CD4-positive, CD25-positive, alpha-beta regulatory T cell (primary cell): ENCODE measurements around the gene OPCML. TPM values are rescaled to one million over a fixed set of nuclear protein-coding genes. Genes with fewer than 3 reads are reported as not detected.

Experiments
- ATAC-seq, 2 donors: fragments of 150-1000 bp; cut with Tn5 transposase; one replicate each; pipeline ENCODE4 v1.10.0; 2021; ENCODE audit warnings: low read depth in 2 of 2, moderate number of reproducible peaks in 2 of 2, moderate library complexity in 1 of 2
- DNase-seq, 3 donors: peaks; one replicate each; pipeline versions ENCODE4 v3.0.0 to v3.0.0-alpha.2; 2012 to 2022; ENCODE audit warnings: mixed read lengths in 1 of 3
- H3K27ac ChIP-seq: one replicate; pipeline ENCODE4 v1.7.0; 2013; ENCODE audit warnings: mild to moderate bottlenecking, low read length; ENCODE audit not compliant: insufficient read depth, poor library complexity, severe bottlenecking
- H3K27me3 ChIP-seq: one replicate; pipeline ENCODE4 v1.7.0; 2013; ENCODE audit warnings: low read length; ENCODE audit not compliant: control insufficient read depth, insufficient read depth
- H3K36me3 ChIP-seq: one replicate; pipeline ENCODE4 v1.7.0; 2013; ENCODE audit warnings: mild to moderate bottlenecking, low read length, moderate library complexity; ENCODE audit not compliant: control insufficient read depth, insufficient read depth
- H3K4me1 ChIP-seq: 2 replicates; pipeline ENCODE4 v1.7.0; 2013; ENCODE audit warnings: mild to moderate bottlenecking, low read length; ENCODE audit not compliant: insufficient read depth, control insufficient read depth, poor library complexity, severe bottlenecking
- H3K4me3 ChIP-seq: one replicate; pipeline ENCODE4 v1.7.0; 2013; ENCODE audit warnings: low read depth, mild to moderate bottlenecking, low read length, moderate library complexity
- H3K9me3 ChIP-seq, 2 experiments: 1 replicate in 1 of 2; 2 replicates in 1 of 2; pipeline ENCODE4 v1.7.0; 2013; ENCODE audit warnings: low read length in 2 of 2, mild to moderate bottlenecking in 1 of 2, moderate library complexity in 1 of 2; ENCODE audit not compliant: control insufficient read depth in 2 of 2
- H3K27ac Mint-ChIP-seq, 3 donors: one replicate each; pipeline ENCODE4 v1.8.0; 2020 to 2022; ENCODE audit warnings: mild to moderate bottlenecking in 3 of 3, mixed read lengths in 3 of 3, moderate library complexity in 2 of 3
- H3K27me3 Mint-ChIP-seq: one replicate; pipeline ENCODE4 v1.8.0; 2022; ENCODE audit warnings: mild to moderate bottlenecking, mixed read lengths
- H3K36me3 Mint-ChIP-seq: one replicate; pipeline ENCODE4 v1.8.0; 2020; ENCODE audit warnings: mixed read lengths
- H3K4me1 Mint-ChIP-seq, 4 donors: one replicate each; pipeline ENCODE4 v1.8.0; 2020 to 2022; ENCODE audit warnings: mixed read lengths in 4 of 4, mild to moderate bottlenecking in 1 of 4
- H3K4me3 Mint-ChIP-seq, 4 donors: one replicate each; pipeline ENCODE4 v1.8.0; 2020 to 2022; ENCODE audit warnings: mild to moderate bottlenecking in 4 of 4, mixed read lengths in 4 of 4, moderate library complexity in 3 of 4
- H3K9me3 Mint-ChIP-seq, 7 donors: one replicate each; pipeline ENCODE4 v1.8.0; 2020 to 2022; ENCODE audit warnings: mixed read lengths in 7 of 7, mild to moderate bottlenecking in 3 of 7, moderate library complexity in 2 of 7
- polyA plus RNA-seq, 4 donors: library from polyadenylated mRNA; unstranded; fragments of 300-500 nt; fragmentation: Illumina TruSeq; gene quantifications; one replicate each; pipeline ENCODE4 v1.2.3, GENCODE V29; 2021
- total RNA-seq: library from RNA; stranded (reverse); gene quantifications from one replicate; pipeline ENCODE4 v1.2.3, GENCODE V29; 2022

Gene OPCML
- total and polyA plus RNA-seq, 5 donors from 2014 or later, result not detected

- no peak for ATAC-seq
Observed at GRCh38 chr11:133501643-133502539, 30.4 kb downstream of the OPCML start.

GRCh38 chr11:133500936-133501335 lies 31.4 kb downstream of the OPCML start:
- Histone ChIP-seq H3K4me1 (no peaks in the 10 kb centered on the region), H3K9me3 (no peaks in the 10 kb centered on the region), H3K27ac (no peak overlapping the region), H3K4me3 (no peak overlapping the region), H3K36me3 (no peaks in the 10 kb centered on the region), H3K27me3 (no peaks in the 10 kb centered on the region)
- peaks cover 0 to 3% (median 0%) of the 10 kb centered on the region in 7 donors for H3K9me3 Mint-ChIP-seq
- no peak overlapping the region for H3K4me3 Mint-ChIP-seq
- DNase-seq (no peak), ATAC-seq (no peak)
- H3K4me1 Mint-ChIP-seq, result no peaks in the 10 kb centered on the region
- H3K27me3 Mint-ChIP-seq, result peaks cover 5% of the 10 kb centered on the region
- no peaks in the 10 kb centered on the region for H3K36me3 Mint-ChIP-seq
- H3K27ac Mint-ChIP-seq, result no peak overlapping the region

More at GRCh38 chr11:133501643-133502539, 30.4 kb downstream of the OPCML start:
- no peak overlapping the region for H3K4me3 Mint-ChIP-seq
- H3K27ac Mint-ChIP-seq, result no peak overlapping the region
- H3K9me3 Mint-ChIP-seq, result peaks cover 0 to 2% (median 0%) of the 10 kb centered on the region in 7 donors
- no peak overlapping the region for H3K27ac ChIP-seq
- no peaks in the 10 kb centered on the region for H3K9me3 ChIP-seq
- no peak overlapping the region for H3K4me3 ChIP-seq
- H3K27me3 ChIP-seq, result no peaks in the 10 kb centered on the region
- H3K27me3 Mint-ChIP-seq, result peaks cover 5% of the 10 kb centered on the region
- no peak for DNase-seq
- H3K4me1 ChIP-seq, result no peaks in the 10 kb centered on the region
- no peaks in the 10 kb centered on the region for H3K4me1 Mint-ChIP-seq
- H3K36me3 Mint-ChIP-seq, result no peaks in the 10 kb centered on the region
- H3K36me3 ChIP-seq, result no peaks in the 10 kb centered on the region

DNA sequence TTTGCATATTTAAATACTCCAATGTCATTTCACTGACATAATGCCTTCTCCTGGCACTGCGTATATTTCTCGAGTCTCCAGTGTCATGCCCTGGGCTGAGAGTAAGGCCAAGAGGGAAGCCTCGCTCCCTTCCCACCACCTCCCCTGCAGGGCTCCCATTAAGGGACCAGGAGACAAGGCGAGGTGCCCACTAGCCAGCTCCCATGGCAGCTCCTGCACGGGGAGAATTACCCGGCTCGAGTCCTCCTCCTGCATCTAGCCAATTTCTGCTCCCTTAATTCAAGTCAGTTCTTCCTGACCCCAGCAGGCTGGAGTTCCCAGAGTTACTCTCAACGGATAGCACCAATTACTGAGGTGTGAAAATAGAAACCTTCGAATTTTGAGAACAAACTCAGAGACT lies 31.9 kb downstream of the OPCML start:
- no peak overlapping the region for H3K4me3 ChIP-seq
- H3K27me3 Mint-ChIP-seq, result peaks cover 3% of the 10 kb centered on the region
- H3K36me3 Mint-ChIP-seq, result no peaks in the 10 kb centered on the region
- H3K9me3 Mint-ChIP-seq, result peaks cover 0 to 3% (median 0%) of the 10 kb centered on the region in 7 donors
- DNase-seq (no peak), ATAC-seq (no peak)
- no peaks in the 10 kb centered on the region for H3K4me1 Mint-ChIP-seq
- no peak overlapping the region for H3K4me3 Mint-ChIP-seq
- no peaks in the 10 kb centered on the region for H3K4me1 ChIP-seq
- no peak overlapping the region for H3K27ac Mint-ChIP-seq
- no peaks in the 10 kb centered on the region for H3K36me3 ChIP-seq
- H3K27me3 ChIP-seq, result no peaks in the 10 kb centered on the region
- no peak overlapping the region for H3K27ac ChIP-seq
- H3K9me3 ChIP-seq, result no peaks in the 10 kb centered on the region

GRCh38 chr11:133498969-133499368 lies 33.3 kb downstream of the OPCML start:
- Mint-ChIP-seq H3K27ac (no peak overlapping the region), H3K4me1 (no peaks in the 10 kb centered on the region), H3K9me3 (peaks cover 0 to 3% (median 0%) of the 10 kb centered on the region in 7 donors), H3K27me3 (no peaks in the 10 kb centered on the region), H3K36me3 (no peaks in the 10 kb centered on the region), H3K4me3 (peak overlapping the region in 1 of 4 donors; percentile 66)
- H3K27ac ChIP-seq, result no peak overlapping the region
- no peak for ATAC-seq
- no peaks in the 10 kb centered on the region for H3K27me3 ChIP-seq
- no peaks in the 10 kb centered on the region for H3K36me3 ChIP-seq
- H3K9me3 ChIP-seq, result no peaks in the 10 kb centered on the region
- no peaks in the 10 kb centered on the region for H3K4me1 ChIP-seq
- no peak overlapping the region for H3K4me3 ChIP-seq
- DNase-seq, result no peak

- H3K27ac Mint-ChIP-seq, result peak overlapping the region in 1 of 3 donors; percentile 52
- H3K27me3 ChIP-seq, result no peaks in the 10 kb centered on the region
- H3K36me3 Mint-ChIP-seq, result no peaks in the 10 kb centered on the region
- no peaks in the 10 kb centered on the region for H3K4me1 Mint-ChIP-seq
- H3K4me1 ChIP-seq, result no peaks in the 10 kb centered on the region
- H3K27me3 Mint-ChIP-seq, result no peaks in the 10 kb centered on the region
- ATAC-seq (no peak), DNase-seq (no peak)
- H3K4me3 Mint-ChIP-seq, result no peak overlapping the region
- no peak overlapping the region for H3K4me3 ChIP-seq
- H3K9me3 ChIP-seq, result no peaks in the 10 kb centered on the region
- H3K27ac ChIP-seq, result no peak overlapping the region
- H3K9me3 Mint-ChIP-seq, result peaks cover 0 to 3% (median 0%) of the 10 kb centered on the region in 7 donors
- H3K36me3 ChIP-seq, result no peaks in the 10 kb centered on the region
Observed at GRCh38 chr11:133497477-133498140, 34.7 kb downstream of the OPCML start.

- Mint-ChIP-seq H3K36me3 (no peaks in the 10 kb centered on the region), H3K27ac (no peak overlapping the region), H3K4me1 (no peaks in the 10 kb centered on the region), H3K4me3 (no peak overlapping the region), H3K27me3 (no peaks in the 10 kb centered on the region), H3K9me3 (peaks cover 0 to 10% (median 3%) of the 10 kb centered on the region in 7 donors)
- DNase-seq (no peak), ATAC-seq (no peak)
- no peaks in the 10 kb centered on the region for H3K36me3 ChIP-seq
- no peaks in the 10 kb centered on the region for H3K4me1 ChIP-seq
- no peaks in the 10 kb centered on the region for H3K9me3 ChIP-seq
- no peak overlapping the region for H3K27ac ChIP-seq
- H3K4me3 ChIP-seq, result no peak overlapping the region
- H3K27me3 ChIP-seq, result no peaks in the 10 kb centered on the region
Observed at GRCh38 chr11:133492895-133493294, 39.4 kb downstream of the OPCML start.

- no peaks in the 10 kb centered on the region for H3K4me1 Mint-ChIP-seq
- no peak for ATAC-seq
- Histone ChIP-seq H3K36me3 (no peaks in the 10 kb centered on the region), H3K4me3 (no peak overlapping the region), H3K27ac (no peak overlapping the region), H3K9me3 (no peaks in the 10 kb centered on the region), H3K4me1 (no peaks in the 10 kb centered on the region), H3K27me3 (no peaks in the 10 kb centered on the region)
- H3K27me3 Mint-ChIP-seq, result no peaks in the 10 kb centered on the region
- no peak overlapping the region for H3K27ac Mint-ChIP-seq
- peaks cover 0 to 10% (median 3%) of the 10 kb centered on the region in 7 donors for H3K9me3 Mint-ChIP-seq
- H3K36me3 Mint-ChIP-seq, result no peaks in the 10 kb centered on the region
- no peak for DNase-seq
- no peak overlapping the region for H3K4me3 Mint-ChIP-seq
Observed at GRCh38 chr11:133491680-133492383, 40.5 kb downstream of the OPCML start.
